Astrocyte of the spinal cord (primary cell): ENCODE data around the gene ITPRIP.

Experiments
- DNase-seq: peaks from one replicate; pipeline ENCODE4 v3.0.0; 2011; ENCODE audit warnings: low read depth, low spot score
- H3K4me3 ChIP-seq: 2 replicates; pipeline ENCODE4 v1.5.1; 2011; ENCODE audit warnings: low read depth, mild to moderate bottlenecking, low read length, moderate library complexity
- CTCF ChIP-seq: IDR thresholded peaks from 2 replicates; pipeline ENCODE4 v1.5.1; 2012; ENCODE audit warnings: low read depth, mild to moderate bottlenecking, low read length, inconsistent platforms
- in situ Hi-C: cut with HindIII; loops from 2 replicates; pipeline ENCODE4 v1.10.0; 2017; ENCODE audit warnings: low sequenced_read_pairs

The ITPRIP gene

DNA sequence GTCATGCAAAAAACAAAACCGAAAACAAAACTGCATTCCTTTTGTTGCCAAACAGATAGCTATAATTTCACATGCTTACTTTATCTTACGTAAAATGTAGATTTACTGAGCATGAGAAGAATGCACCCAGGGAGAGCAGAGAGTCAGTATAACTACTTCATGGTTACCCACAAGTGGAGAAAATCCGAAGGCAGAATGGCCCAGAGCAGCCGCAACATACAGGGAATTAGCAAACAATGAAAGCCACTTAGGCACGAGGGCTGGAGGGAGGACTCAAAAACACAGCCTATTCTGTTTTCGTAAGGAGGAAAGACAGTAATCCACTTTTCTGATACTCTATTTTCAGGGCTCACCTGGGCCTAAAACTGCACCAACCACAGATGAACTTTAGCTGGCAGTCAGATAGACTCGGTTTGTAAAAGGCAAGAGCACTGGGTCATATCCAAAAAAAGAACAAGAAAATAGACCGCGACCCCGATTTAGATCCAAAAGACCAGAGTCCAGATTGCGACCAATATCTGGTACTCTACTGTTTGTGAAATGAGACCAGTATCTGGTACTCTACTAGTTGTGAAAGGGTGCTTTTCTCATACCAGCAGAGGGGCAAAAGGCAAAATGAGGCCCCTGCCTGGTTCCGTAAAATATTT lies 1.3 kb downstream of the ITPRIP start:
- in situ Hi-C loops, result no loop called here
- peak; percentile 81 for DNase-seq

DNA sequence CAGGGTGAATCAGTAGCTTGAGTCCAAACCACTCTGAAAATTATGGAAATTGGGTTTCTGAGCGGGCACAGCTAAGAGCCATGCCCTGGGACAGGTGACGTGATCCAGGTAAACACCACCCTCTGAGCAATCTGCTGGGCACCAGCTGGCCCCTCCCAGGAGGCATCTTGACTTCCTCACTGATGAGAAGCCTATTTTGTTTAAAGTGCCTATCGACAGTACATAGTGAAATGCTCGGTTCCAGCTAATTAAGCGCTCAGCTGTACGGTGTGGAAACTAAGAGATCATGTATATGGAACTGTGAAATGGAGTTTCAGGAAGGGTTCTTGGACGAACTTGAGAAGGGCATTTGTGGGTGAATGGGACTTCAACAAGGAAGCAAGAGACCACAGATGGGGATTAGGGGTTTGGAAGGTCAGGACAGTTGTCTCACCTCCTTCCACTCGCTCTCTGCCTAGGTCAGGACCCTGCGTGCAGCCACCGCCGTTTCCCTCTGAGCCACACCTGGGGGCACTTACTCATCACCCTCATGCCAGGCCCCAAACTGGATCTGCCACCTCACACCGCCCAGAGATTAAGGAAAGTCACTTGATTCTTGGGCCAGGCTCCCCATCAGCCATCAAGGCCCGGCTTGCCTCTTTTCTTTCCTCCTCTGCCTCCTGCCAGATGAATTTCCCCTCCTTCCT lies 3.2 kb downstream of the ITPRIP start:
- TF ChIP-seq CTCF, result no peak
- in situ Hi-C loops, result no loop called here
- no peak overlapping the region for H3K4me3 ChIP-seq
- DNase-seq, result peak; percentile 20

More for the DNA sequence above, 1.3 kb downstream of the ITPRIP start:
- no peak for TF ChIP-seq CTCF
- peak overlapping the region; percentile 66 for H3K4me3 ChIP-seq

DNA sequence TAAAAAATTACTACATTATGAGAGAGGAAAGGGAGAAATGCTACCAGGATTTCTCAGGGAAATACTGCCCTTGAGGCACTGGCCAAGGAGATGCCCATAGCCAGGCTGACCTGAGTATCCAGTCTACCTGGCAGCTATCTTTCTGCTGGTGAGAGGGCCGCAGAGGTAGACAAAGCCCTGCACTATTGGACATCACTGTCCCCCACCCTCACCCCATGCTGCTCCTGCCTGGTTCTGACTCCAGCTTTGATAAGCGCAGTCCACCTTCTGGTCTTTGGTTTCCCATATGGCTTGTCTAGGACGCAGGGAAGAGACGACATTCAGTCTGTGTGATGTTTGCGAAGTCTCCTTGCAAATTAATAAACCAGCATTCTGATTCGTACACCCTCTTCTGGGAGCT lies 3.7 kb downstream of the ITPRIP start:
- H3K4me3 ChIP-seq, result no peak overlapping the region
- TF ChIP-seq CTCF, result no peak
- in situ Hi-C loops, result no loop called here
- no peak for DNase-seq

- DNase-seq, result peak; percentile 18
- in situ Hi-C loops, result no loop called here
- no peak overlapping the region for H3K4me3 ChIP-seq
- no peak for TF ChIP-seq CTCF
These were observed 4.4 kb downstream of the ITPRIP start for GRCh38 chr10:104333728-104334373.

DNA sequence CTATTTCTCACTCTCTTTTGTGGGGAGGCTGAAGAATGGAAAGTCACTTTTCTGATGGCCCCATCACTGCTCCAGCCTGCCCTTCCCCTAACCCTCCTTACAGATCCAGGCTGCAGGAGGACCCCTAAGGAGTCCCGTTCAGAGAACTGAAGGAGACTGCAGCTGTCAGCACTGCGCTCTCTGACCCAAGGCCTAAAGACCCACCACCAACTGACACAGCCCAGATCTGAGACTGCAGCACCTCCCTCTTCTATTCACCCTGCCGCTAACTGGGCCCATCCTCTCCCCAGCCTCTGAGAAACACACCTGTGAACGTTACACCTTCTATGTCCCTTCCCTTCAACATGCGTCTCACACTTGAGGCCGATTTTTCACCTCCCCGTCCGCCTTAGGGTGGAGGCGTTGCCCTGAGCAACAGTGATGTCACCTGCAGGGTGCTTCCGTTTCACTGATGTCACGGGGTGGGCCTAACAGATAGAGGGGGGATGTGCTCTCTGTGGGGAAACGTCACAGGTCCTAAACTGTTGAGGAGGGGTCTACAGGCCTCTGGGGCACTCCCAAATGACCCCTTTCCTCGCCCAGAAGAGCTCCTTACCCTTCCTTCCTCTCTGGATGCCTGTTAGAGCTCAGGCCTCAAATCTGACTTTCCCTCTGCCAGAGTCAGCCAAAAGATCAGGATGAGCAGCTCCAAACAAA lies 5.1 kb downstream of the ITPRIP start:
- peak; percentile 43 for DNase-seq
- no peak for TF ChIP-seq CTCF
- H3K4me3 ChIP-seq, result no peak overlapping the region
- in situ Hi-C loops, result no loop called here

- no peak for TF ChIP-seq CTCF
- H3K4me3 ChIP-seq, result no peak overlapping the region
- in situ Hi-C loops, result no loop called here
- DNase-seq, result peak; percentile 30
These were observed 5.8 kb downstream of the ITPRIP start for GRCh38 chr10:104332243-104333031.
